WTC11 (cell line): Measurements from ENCODE around the gene TPX2. TPM values are rescaled to one million over a fixed set of nuclear protein-coding genes. Genes with fewer than 3 reads are reported as not detected.

Source experiments
- ATAC-seq: fragments of 200-7000 bp; cut with Tn5 transposase; 2 replicates; pipeline ENCODE4 v1.10.0; 2021; ENCODE audit warnings: mild to moderate bottlenecking, moderate library complexity
- CTCF ChIA-PET: fragments of 300-600 bp; sonication (Branson Sonifier 250); formaldehyde crosslinking; loops from one replicate; lab custom pipeline; 2021; ENCODE audit warnings: antibody characterized with exemption; lab: Charles Lee
- POLR2A ChIA-PET: fragments of 350-600 bp; sonication (Branson Sonifier 250); formaldehyde crosslinking; loops from one replicate; lab custom pipeline; 2021; ENCODE audit warnings: antibody characterized with exemption; lab: Charles Lee
- DNase-seq: peaks from one replicate; pipeline ENCODE4 v3.0.0; 2021; ENCODE audit warnings: low spot score
- H3K27ac Mint-ChIP-seq: 2 replicates; pipeline ENCODE4 v1.8.0; 2021; ENCODE audit warnings: mixed read lengths
- H3K27me3 Mint-ChIP-seq: 2 replicates; pipeline ENCODE4 v1.8.0; 2021; ENCODE audit warnings: low read depth, mild to moderate bottlenecking, moderate library complexity, mixed read lengths
- H3K36me3 Mint-ChIP-seq: 2 replicates; pipeline ENCODE4 v1.8.0; 2021; ENCODE audit warnings: mixed read lengths
- H3K4me1 Mint-ChIP-seq: 2 replicates; pipeline ENCODE4 v1.8.0; 2022; ENCODE audit warnings: mixed read lengths
- H3K4me3 Mint-ChIP-seq: 2 replicates; pipeline ENCODE4 v1.8.0; 2021; ENCODE audit warnings: mild to moderate bottlenecking, moderate library complexity, mixed read lengths
- H3K9me3 Mint-ChIP-seq: 2 replicates; pipeline ENCODE4 v1.8.0; 2021; ENCODE audit warnings: mixed read lengths
- AFF4 ChIP-seq: sonication (generic); formaldehyde crosslinking; IDR thresholded peaks from 2 replicates; pipeline ENCODE4 v1.8.1; 2023; ENCODE audit warnings: mild to moderate bottlenecking, missing genetic modification reagents, borderline replicate concordance
- CBFB ChIP-seq: sonication (generic); formaldehyde crosslinking; IDR thresholded peaks from 2 replicates; pipeline ENCODE4 v1.8.1; 2022; ENCODE audit warnings: mild to moderate bottlenecking, low read depth, missing genetic modification reagents
- E2F5 ChIP-seq: sonication (generic); formaldehyde crosslinking; IDR thresholded peaks from 2 replicates; pipeline ENCODE4 v1.8.1; 2022; ENCODE audit warnings: mild to moderate bottlenecking, moderate library complexity, missing genetic modification reagents
- ETV6 ChIP-seq: sonication (generic); formaldehyde crosslinking; IDR thresholded peaks from 2 replicates; pipeline ENCODE4 v1.8.1; 2022; ENCODE audit warnings: mild to moderate bottlenecking, missing genetic modification reagents
- FOXP1 ChIP-seq: sonication (generic); formaldehyde crosslinking; IDR thresholded peaks from 2 replicates; pipeline ENCODE4 v1.8.0; 2022; ENCODE audit warnings: missing genetic modification reagents, mild to moderate bottlenecking, moderate library complexity, borderline replicate concordance
- IRF2 ChIP-seq: sonication (generic); formaldehyde crosslinking; IDR thresholded peaks from 2 replicates; pipeline ENCODE4 v1.8.0; 2022; ENCODE audit warnings: low read depth, missing genetic modification reagents, borderline replicate concordance
- JUN ChIP-seq: sonication (generic); formaldehyde crosslinking; IDR thresholded peaks from 2 replicates; pipeline ENCODE4 v1.8.0; 2023; ENCODE audit warnings: mild to moderate bottlenecking, missing genetic modification reagents
- PREB ChIP-seq: sonication (generic); formaldehyde crosslinking; IDR thresholded peaks from 2 replicates; pipeline ENCODE4 v1.8.1; 2022; ENCODE audit warnings: mild to moderate bottlenecking, missing genetic modification reagents, moderate library complexity, borderline replicate concordance
- PRRX2 ChIP-seq: fragments of 250-450 bp; sonication (Bioruptor Pico); IDR thresholded peaks from 2 replicates; pipeline ENCODE4 v1.8.0; 2021; ENCODE audit warnings: mild to moderate bottlenecking
- SMAD4 ChIP-seq: sonication (generic); formaldehyde crosslinking; IDR thresholded peaks from 2 replicates; pipeline ENCODE4 v1.8.0; 2022; ENCODE audit warnings: mild to moderate bottlenecking, missing genetic modification reagents
- USF1 ChIP-seq: sonication (generic); formaldehyde crosslinking; IDR thresholded peaks from 2 replicates; pipeline ENCODE4 v1.8.0; 2022; ENCODE audit warnings: mild to moderate bottlenecking, missing genetic modification reagents
- total RNA-seq: library from RNA; stranded (reverse); gene quantifications from 3 replicates; pipeline ENCODE4 v1.2.3, GENCODE V29; 2021
- TF ChIP-seq, protein P1 (sequence below): sonication (generic); formaldehyde crosslinking; IDR thresholded peaks from 2 replicates; pipeline ENCODE4 v1.8.1; 2023; ENCODE audit warnings: mild to moderate bottlenecking, missing genetic modification reagents
- TF ChIP-seq, protein P2 (sequence below): fragments of 250-450 bp; sonication (Bioruptor Pico); IDR thresholded peaks from 2 replicates; pipeline ENCODE4 v1.9.0; 2021; ENCODE audit warnings: mild to moderate bottlenecking
- TF ChIP-seq, protein P3 (sequence below): sonication (generic); formaldehyde crosslinking; IDR thresholded peaks from 2 replicates; pipeline ENCODE4 v1.8.1; 2023; ENCODE audit warnings: mild to moderate bottlenecking, missing genetic modification reagents
- TF ChIP-seq, protein P4 (sequence below): fragments of 250-450 bp; sonication (Bioruptor Pico); conservative IDR thresholded peaks from 2 replicates; pipeline ENCODE4 v1.9.0; 2021; ENCODE audit warnings: mild to moderate bottlenecking

The TPX2 gene
- total RNA-seq, 1 experiment from 2014 or later = 123 TPM

- ATAC-seq = no peak
- no peak for DNase-seq
- POLR2A ChIA-PET = no interaction called here
- Mint-ChIP-seq H3K36me3 (peaks cover 33% of the 10 kb centered on the region), H3K4me3 (no peak overlapping the region), H3K4me1 (peaks cover 91% of the 10 kb centered on the region)
- TF ChIP-seq USF1 (CRISPR knock-in tag) = no peak
- no peak for TF ChIP-seq FOXP1 (CRISPR knock-in tag)
- TF ChIP-seq, all 79 proteins: peak for 0
- H3K9me3 Mint-ChIP-seq = no peaks in the 10 kb centered on the region
- CTCF ChIA-PET = interaction anchor here (1.3 kb wide), 3 partner anchors 54 to 153 kb away, joined by 4 to 11 read pairs (median 5); no protein-coding TSS in a partner anchor
- no peaks in the 10 kb centered on the region for H3K27me3 Mint-ChIP-seq
- H3K27ac Mint-ChIP-seq = peak overlapping the region; percentile 78
Observed at GRCh38 chr20:31715766-31716165, 23.3 kb upstream of the TPX2 start.

DNA sequence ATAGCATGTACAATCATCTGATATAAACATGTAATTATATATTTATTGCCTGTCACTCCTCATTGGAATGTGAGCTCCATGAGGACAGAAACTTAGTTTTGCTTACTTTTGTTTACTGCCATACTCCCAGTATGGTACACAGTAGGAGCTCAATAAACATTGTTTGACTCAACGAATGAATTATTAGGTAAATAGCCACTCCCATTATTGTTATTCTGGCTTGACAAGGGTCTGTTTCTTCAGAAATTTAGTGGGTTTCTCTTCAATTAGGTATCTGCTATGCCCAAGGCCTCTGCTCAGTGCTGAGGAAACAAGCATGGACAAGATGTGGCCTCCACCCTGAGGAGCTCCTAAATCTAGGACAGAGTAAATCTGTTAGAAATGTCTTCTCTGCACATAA, 22.7 kb upstream of the TPX2 start:
- CTCF ChIA-PET = interaction anchor here (0.7 to 1.3 kb wide), 4 partner anchors 55 to 154 kb away, joined by 3 to 11 read pairs (median 4); no protein-coding TSS in a partner anchor

DNA sequence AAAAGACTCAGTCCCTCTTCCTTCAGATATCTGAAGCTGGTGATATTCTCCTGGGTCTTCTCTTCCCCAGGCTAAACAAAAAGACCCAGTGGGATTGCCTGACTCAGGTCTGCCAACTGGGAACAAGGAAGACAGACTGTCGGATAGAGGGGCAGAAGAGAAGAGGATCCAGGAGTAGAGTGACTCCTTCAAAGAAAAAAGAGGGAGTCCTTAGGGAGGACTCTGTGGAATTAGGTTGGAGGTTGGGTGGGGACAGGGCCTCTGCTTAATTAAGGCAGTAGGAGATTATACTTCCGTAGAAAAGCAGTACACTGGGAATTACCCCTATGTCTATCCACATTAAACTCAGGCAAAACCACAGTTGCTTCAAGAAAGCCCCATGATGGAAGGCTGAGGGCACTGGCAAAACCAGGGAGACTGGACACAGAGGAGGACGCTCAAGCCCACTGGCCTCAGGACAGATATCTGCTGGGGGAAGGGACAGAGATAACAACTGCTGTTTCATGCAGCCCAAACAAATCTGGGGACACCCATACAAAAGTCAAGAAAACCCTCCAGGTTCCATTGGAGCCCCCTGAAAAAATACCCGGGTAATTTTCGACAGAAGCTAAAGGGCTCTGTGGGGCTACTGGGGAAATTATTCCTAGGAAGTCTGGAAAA, 22.1 kb upstream of the TPX2 start:
- ChIA-PET CTCF (interaction anchor here (0.7 to 8.8 kb wide), 5 partner anchors 55 to 154 kb away, joined by 3 to 488 read pairs (median 5); no protein-coding TSS in a partner anchor), POLR2A (no interaction called here)
- Mint-ChIP-seq H3K4me1 (peaks cover 91% of the 10 kb centered on the region), H3K36me3 (peaks cover 33% of the 10 kb centered on the region), H3K9me3 (no peaks in the 10 kb centered on the region), H3K4me3 (0 out of 2 replicates have a peak overlapping the region, but pooled peaks have one; percentile 2), H3K27ac (peak overlapping the region; percentile 64; the same call in 1 of the 2 replicates), H3K27me3 (no peaks in the 10 kb centered on the region)
- DNase-seq (no peak), ATAC-seq (no peak)
- TF ChIP-seq, protein P1, sequence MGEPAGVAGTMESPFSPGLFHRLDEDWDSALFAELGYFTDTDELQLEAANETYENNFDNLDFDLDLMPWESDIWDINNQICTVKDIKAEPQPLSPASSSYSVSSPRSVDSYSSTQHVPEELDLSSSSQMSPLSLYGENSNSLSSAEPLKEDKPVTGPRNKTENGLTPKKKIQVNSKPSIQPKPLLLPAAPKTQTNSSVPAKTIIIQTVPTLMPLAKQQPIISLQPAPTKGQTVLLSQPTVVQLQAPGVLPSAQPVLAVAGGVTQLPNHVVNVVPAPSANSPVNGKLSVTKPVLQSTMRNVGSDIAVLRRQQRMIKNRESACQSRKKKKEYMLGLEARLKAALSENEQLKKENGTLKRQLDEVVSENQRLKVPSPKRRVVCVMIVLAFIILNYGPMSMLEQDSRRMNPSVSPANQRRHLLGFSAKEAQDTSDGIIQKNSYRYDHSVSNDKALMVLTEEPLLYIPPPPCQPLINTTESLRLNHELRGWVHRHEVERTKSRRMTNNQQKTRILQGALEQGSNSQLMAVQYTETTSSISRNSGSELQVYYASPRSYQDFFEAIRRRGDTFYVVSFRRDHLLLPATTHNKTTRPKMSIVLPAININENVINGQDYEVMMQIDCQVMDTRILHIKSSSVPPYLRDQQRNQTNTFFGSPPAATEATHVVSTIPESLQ (CRISPR knock-in tag) = no peak
- TF ChIP-seq, protein P2, sequence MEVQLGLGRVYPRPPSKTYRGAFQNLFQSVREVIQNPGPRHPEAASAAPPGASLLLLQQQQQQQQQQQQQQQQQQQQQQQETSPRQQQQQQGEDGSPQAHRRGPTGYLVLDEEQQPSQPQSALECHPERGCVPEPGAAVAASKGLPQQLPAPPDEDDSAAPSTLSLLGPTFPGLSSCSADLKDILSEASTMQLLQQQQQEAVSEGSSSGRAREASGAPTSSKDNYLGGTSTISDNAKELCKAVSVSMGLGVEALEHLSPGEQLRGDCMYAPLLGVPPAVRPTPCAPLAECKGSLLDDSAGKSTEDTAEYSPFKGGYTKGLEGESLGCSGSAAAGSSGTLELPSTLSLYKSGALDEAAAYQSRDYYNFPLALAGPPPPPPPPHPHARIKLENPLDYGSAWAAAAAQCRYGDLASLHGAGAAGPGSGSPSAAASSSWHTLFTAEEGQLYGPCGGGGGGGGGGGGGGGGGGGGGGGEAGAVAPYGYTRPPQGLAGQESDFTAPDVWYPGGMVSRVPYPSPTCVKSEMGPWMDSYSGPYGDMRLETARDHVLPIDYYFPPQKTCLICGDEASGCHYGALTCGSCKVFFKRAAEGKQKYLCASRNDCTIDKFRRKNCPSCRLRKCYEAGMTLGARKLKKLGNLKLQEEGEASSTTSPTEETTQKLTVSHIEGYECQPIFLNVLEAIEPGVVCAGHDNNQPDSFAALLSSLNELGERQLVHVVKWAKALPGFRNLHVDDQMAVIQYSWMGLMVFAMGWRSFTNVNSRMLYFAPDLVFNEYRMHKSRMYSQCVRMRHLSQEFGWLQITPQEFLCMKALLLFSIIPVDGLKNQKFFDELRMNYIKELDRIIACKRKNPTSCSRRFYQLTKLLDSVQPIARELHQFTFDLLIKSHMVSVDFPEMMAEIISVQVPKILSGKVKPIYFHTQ (CRISPR knock-in tag) = no peak
- no peak for TF ChIP-seq PREB
- no peak for TF ChIP-seq AFF4
- TF ChIP-seq, protein P3, sequence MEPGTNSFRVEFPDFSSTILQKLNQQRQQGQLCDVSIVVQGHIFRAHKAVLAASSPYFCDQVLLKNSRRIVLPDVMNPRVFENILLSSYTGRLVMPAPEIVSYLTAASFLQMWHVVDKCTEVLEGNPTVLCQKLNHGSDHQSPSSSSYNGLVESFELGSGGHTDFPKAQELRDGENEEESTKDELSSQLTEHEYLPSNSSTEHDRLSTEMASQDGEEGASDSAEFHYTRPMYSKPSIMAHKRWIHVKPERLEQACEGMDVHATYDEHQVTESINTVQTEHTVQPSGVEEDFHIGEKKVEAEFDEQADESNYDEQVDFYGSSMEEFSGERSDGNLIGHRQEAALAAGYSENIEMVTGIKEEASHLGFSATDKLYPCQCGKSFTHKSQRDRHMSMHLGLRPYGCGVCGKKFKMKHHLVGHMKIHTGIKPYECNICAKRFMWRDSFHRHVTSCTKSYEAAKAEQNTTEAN (CRISPR knock-in tag) = no peak
- no peak for TF ChIP-seq IRF2 (CRISPR knock-in tag)

More for the DNA sequence above, 22.7 kb upstream of the TPX2 start:
- POLR2A ChIA-PET = no interaction called here
- TF ChIP-seq SMAD4 (CRISPR knock-in tag) (no peak), PRRX2 (CRISPR knock-in tag) (no peak), ETV6 (CRISPR knock-in tag) (no peak), E2F5 (CRISPR knock-in tag) (no peak), JUN (CRISPR knock-in tag) (no peak), CBFB (no peak)
- TF ChIP-seq, protein P4, sequence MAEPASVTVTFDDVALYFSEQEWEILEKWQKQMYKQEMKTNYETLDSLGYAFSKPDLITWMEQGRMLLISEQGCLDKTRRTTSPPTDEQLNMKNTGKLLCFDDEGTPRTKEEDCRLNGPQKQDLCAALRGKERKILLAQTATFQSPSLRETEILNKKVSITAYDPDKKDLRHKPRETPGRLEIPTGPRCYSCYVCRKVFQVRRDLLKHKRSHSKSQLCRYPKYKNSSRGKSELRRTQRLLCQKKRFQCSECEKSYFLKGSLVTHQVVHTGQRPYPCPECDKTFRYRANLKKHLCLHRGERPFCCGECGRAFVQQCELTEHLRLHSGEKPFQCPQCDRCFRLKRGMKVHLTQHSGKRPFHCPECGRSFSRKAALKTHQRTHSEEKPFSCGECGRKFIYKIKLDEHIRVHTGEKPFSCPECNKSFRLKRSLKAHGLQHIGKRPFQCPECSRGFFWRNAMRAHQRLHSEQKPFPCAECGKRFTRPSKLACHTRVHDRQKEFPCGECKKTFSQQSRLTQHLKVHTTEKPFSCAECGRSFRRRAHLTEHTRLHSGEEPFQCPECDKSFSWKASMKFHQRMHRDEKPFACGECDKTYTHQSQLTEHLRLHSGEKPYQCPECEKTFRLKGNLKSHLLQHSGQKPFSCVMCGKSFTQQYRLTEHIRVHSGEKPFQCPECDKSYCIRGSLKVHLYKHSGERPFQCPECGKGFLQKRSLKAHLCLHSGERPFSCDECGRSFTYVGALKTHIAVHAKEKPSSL (CRISPR knock-in tag) = no peak
- TF ChIP-seq, all 79 proteins: peak for 0
- Mint-ChIP-seq H3K4me3 (no peak overlapping the region), H3K4me1 (peaks cover 91% of the 10 kb centered on the region), H3K36me3 (peaks cover 33% of the 10 kb centered on the region), H3K9me3 (no peaks in the 10 kb centered on the region), H3K27ac (no peak overlapping the region), H3K27me3 (no peaks in the 10 kb centered on the region)
- DNase-seq = no peak
- no peak for ATAC-seq
